Activated CD8-positive, alpha-beta memory T cell treated with anti-CD3 and anti-CD28 coated beads, Interleukin-2, amount 50 U/mL, for 4 hours (primary cell): ENCODE data around the gene CERS4.
A peak's percentile ranks its signal among the peaks of the same experiment; 100 is the strongest.
"Not testable (repeated sequence)": the region's sequence is repeated elsewhere in the genome, so short reads cannot be mapped to it uniquely, and the experiment has no call there.

Experiments
- DNase-seq: peaks from one replicate; pipeline ENCODE4 v3.0.0-alpha.2; 2020

CERS4 gene

GRCh38 chr19:8208922-8209461 is at the start of gene CERS4:
Gene CERS4, plus strand, starts transcription at chr19:8209370. Its CDS starts 41,707 bp downstream, at chr19:8251077.
- peak; percentile 72 for DNase-seq

GRCh38 chr19:8161135-8161646 is 48.0 kb upstream of the CERS4 start:
- DNase-seq: no peak

GRCh38 chr19:8163759-8164158 is 45.4 kb upstream of the CERS4 start:
- DNase-seq: no peak

GRCh38 chr19:8167985-8168384 is 41.2 kb upstream of the CERS4 start:
- DNase-seq: no peak

GRCh38 chr19:8168537-8168936 is 40.6 kb upstream of the CERS4 start:
- no peak for DNase-seq

GRCh38 chr19:8174706-8175105 is 34.5 kb upstream of the CERS4 start:
- no peak for DNase-seq

GRCh38 chr19:8180018-8180417 is 29.2 kb upstream of the CERS4 start:
- DNase-seq: no peak

- DNase-seq: no peak
Observed at GRCh38 chr19:8184274-8184673, 24.9 kb upstream of the CERS4 start.

GRCh38 chr19:8185343-8186068 is 23.7 kb upstream of the CERS4 start:
- DNase-seq: no peak

GRCh38 chr19:8192221-8192820 is 16.8 kb upstream of the CERS4 start:
- DNase-seq: no peak

- peak; percentile 32 for DNase-seq
Observed at GRCh38 chr19:8194528-8195267, 14.5 kb upstream of the CERS4 start.

- DNase-seq: no peak
Observed at GRCh38 chr19:8196271-8196927, 12.8 kb upstream of the CERS4 start.

GRCh38 chr19:8203288-8204120 is 5.7 kb upstream of the CERS4 start:
- not testable (repeated sequence) for DNase-seq

- DNase-seq: no peak
Observed at GRCh38 chr19:8204961-8205360, 4.2 kb upstream of the CERS4 start.

GRCh38 chr19:8206147-8207087 is 2.8 kb upstream of the CERS4 start:
- no peak for DNase-seq

- DNase-seq: not testable (repeated sequence)
Observed at GRCh38 chr19:8207326-8207725, 1.8 kb upstream of the CERS4 start.

- DNase-seq: peak; percentile 18
Observed at GRCh38 chr19:8208119-8208921, 850 bp upstream of the CERS4 start.

- DNase-seq: peak; percentile 82
Observed at GRCh38 chr19:8209462-8210378, 550 bp downstream of the CERS4 start.
